RPMI8226 (cell line): Measurements from ENCODE around the gene MORN2.
"Not testable (repeated sequence)": the region's sequence is repeated elsewhere in the genome, so short reads cannot be mapped to it uniquely, and the experiment has no call there.

Source experiments
- DNase-seq: peaks from one replicate; pipeline ENCODE4 v3.0.0-alpha.2; 2015

MORN2 gene

GRCh38 chr2:38875576-38876367, at the start of gene MORN2, which contains the start of gene DHX57:
MORN2 (plus strand) TSS chr2:38875976.
DHX57 (minus strand) TSS chr2:38875934; CDS start chr2:38868405, 7,529 bp downstream.
- peak; percentile 88 for DNase-seq

GRCh38 chr2:38827539-38828145, 48.1 kb upstream of the MORN2 start:
- not testable (repeated sequence) for DNase-seq

- no peak for DNase-seq
These were observed 47.3 kb upstream of the MORN2 start for GRCh38 chr2:38828460-38828859.

GRCh38 chr2:38829971-38830370, 45.8 kb upstream of the MORN2 start:
- DNase-seq = no peak

- no peak for DNase-seq
These were observed 45.1 kb upstream of the MORN2 start for GRCh38 chr2:38830526-38831159.

GRCh38 chr2:38835015-38835601, 40.7 kb upstream of the MORN2 start:
- peak; percentile 10 for DNase-seq

GRCh38 chr2:38835990-38836389, 39.8 kb upstream of the MORN2 start:
- DNase-seq = no peak

GRCh38 chr2:38836791-38837190, 39.0 kb upstream of the MORN2 start:
- no peak for DNase-seq

GRCh38 chr2:38850045-38850444, 25.7 kb upstream of the MORN2 start:
- no peak for DNase-seq

GRCh38 chr2:38856165-38856564, 19.6 kb upstream of the MORN2 start:
- no peak for DNase-seq

- no peak for DNase-seq
These were observed 13.3 kb upstream of the MORN2 start for GRCh38 chr2:38862476-38862875.

GRCh38 chr2:38863061-38863695, 12.6 kb upstream of the MORN2 start:
- DNase-seq = no peak

GRCh38 chr2:38866773-38867443, 8.9 kb upstream of the MORN2 start:
- DNase-seq = no peak

GRCh38 chr2:38871432-38871831, 4.3 kb upstream of the MORN2 start:
- no peak for DNase-seq

GRCh38 chr2:38873763-38874162, 2.0 kb upstream of the MORN2 start:
- no peak for DNase-seq

- DNase-seq = peak; percentile 4
These were observed 575 bp upstream of the MORN2 start for GRCh38 chr2:38875227-38875575.

- no peak for DNase-seq
These were observed 631 bp downstream of the MORN2 start for GRCh38 chr2:38876407-38876806.

GRCh38 chr2:38886063-38886462, 10.3 kb downstream of the MORN2 start:
- no peak for DNase-seq

- no peak for DNase-seq
These were observed 11.6 kb downstream of the MORN2 start for GRCh38 chr2:38887347-38887746.

- no peak for DNase-seq
These were observed 12.3 kb downstream of the MORN2 start for GRCh38 chr2:38887902-38888554.

GRCh38 chr2:38889045-38889444, 13.3 kb downstream of the MORN2 start:
- DNase-seq = no peak

- no peak for DNase-seq
These were observed 13.8 kb downstream of the MORN2 start, which contains the start of gene ARHGEF33 for GRCh38 chr2:38889575-38889974. ARHGEF33 (plus strand) TSS chr2:38889875; CDS start chr2:38919448, 29,573 bp downstream.
